MM.1S (cell line): Measurements from ENCODE around the gene PCDHB13.

Experiments
- DNase-seq: peaks from one replicate; pipeline ENCODE4 v3.0.0-alpha.2; 2015
- H2AFZ ChIP-seq: fragments of 300-600 bp; sonication (generic); 2 replicates; pipeline ENCODE4 v1.6.0; 2016; ENCODE audit warnings: antibody characterized with exemption, low read length
- H3F3A ChIP-seq: fragments of 300-600 bp; sonication (generic); 2 replicates; pipeline ENCODE4 v1.6.1; 2016; ENCODE audit warnings: mild to moderate bottlenecking, antibody characterized with exemption, low read length, moderate library complexity, mixed read lengths; ENCODE audit not compliant: insufficient read depth
- H3K27ac ChIP-seq: fragments of 300-600 bp; sonication (generic); 2 replicates; pipeline ENCODE4 v1.5.1; 2016; ENCODE audit warnings: mild to moderate bottlenecking, low read length
- H3K27me3 ChIP-seq: fragments of 300-600 bp; sonication (generic); replicated peaks from 2 replicates; pipeline ENCODE4 v1.6.0; 2016; ENCODE audit warnings: low read length; ENCODE audit not compliant: insufficient read depth
- H3K36me3 ChIP-seq: fragments of 300-600 bp; sonication (generic); replicated peaks from 2 replicates; pipeline ENCODE4 v1.6.1; 2016; ENCODE audit warnings: mild to moderate bottlenecking, low read length, mixed read lengths; ENCODE audit not compliant: insufficient read depth
- H3K4me1 ChIP-seq: fragments of 300-600 bp; sonication (generic); 2 replicates; pipeline ENCODE4 v1.6.1; 2016; ENCODE audit warnings: low read length, mixed read lengths
- H3K4me2 ChIP-seq: fragments of 300-600 bp; sonication (generic); 2 replicates; pipeline ENCODE4 v1.6.0; 2016; ENCODE audit warnings: low read depth, low read length
- H3K4me3 ChIP-seq: fragments of 300-600 bp; sonication (generic); 2 replicates; pipeline ENCODE4 v1.5.1; 2016; ENCODE audit warnings: low read length, mixed read lengths
- H3K79me2 ChIP-seq: fragments of 300-600 bp; sonication (generic); 2 replicates; pipeline ENCODE4 v1.6.1; 2016; ENCODE audit warnings: mixed run types, low read length, mixed read lengths
- H3K9ac ChIP-seq: fragments of 300-600 bp; sonication (generic); 2 replicates; pipeline ENCODE4 v1.6.1; 2016; ENCODE audit warnings: low read length, mixed read lengths
- H3K9me2 ChIP-seq: fragments of 300-600 bp; sonication (generic); replicated peaks from 2 replicates; pipeline ENCODE4 v1.6.1; 2016; ENCODE audit warnings: mild to moderate bottlenecking, low read length, mixed read lengths; ENCODE audit not compliant: insufficient read depth
- H3K9me3 ChIP-seq: fragments of 300-600 bp; sonication (generic); replicated peaks from 2 replicates; pipeline ENCODE4 v1.6.1; 2016; ENCODE audit warnings: mild to moderate bottlenecking, low read length, mixed read lengths; ENCODE audit not compliant: insufficient read depth
- H4K20me1 ChIP-seq: fragments of 300-600 bp; sonication (generic); 2 replicates; pipeline ENCODE4 v1.6.1; 2016; ENCODE audit warnings: mild to moderate bottlenecking, low read length, moderate library complexity, mixed read lengths; ENCODE audit not compliant: insufficient read depth
- CTCF ChIP-seq: fragments of 300-600 bp; sonication (generic); IDR thresholded peaks from 2 replicates; pipeline ENCODE4 v1.5.1; 2016; ENCODE audit warnings: antibody characterized with exemption, low read length, mixed read lengths
- EZH2 ChIP-seq: fragments of 300-600 bp; sonication (generic); optimal IDR thresholded peaks from 2 replicates; pipeline ENCODE3; 2017; ENCODE audit warnings: low read depth, mild to moderate bottlenecking, antibody characterized with exemption, low read length, mixed read lengths
- EZH2phosphoT487 ChIP-seq: fragments of 300-600 bp; sonication (generic); IDR thresholded peaks from 2 replicates; pipeline ENCODE4 v1.6.1; 2018; ENCODE audit warnings: antibody characterized with exemption, low read length

PCDHB13 gene

GRCh38 chr5:141261238-141261546 lies 47.5 kb downstream of the PCDHB13 start:
- TF ChIP-seq CTCF, result no peak
- no peak for TF ChIP-seq EZH2
- TF ChIP-seq EZH2phosphoT487, result no peak
- no peaks in the 10 kb centered on the region for H3K9me2 ChIP-seq
- H3K4me1 ChIP-seq, result no peaks in the 10 kb centered on the region
- H3F3A ChIP-seq, result no peaks in the 10 kb centered on the region
- peaks cover 4% of the 10 kb centered on the region for H3K9me3 ChIP-seq
- DNase-seq, result no peak
- no peaks in the 10 kb centered on the region for H4K20me1 ChIP-seq
- no peaks in the 10 kb centered on the region for H3K36me3 ChIP-seq
- no peak overlapping the region for H3K9ac ChIP-seq
- no peaks in the 10 kb centered on the region for H3K27me3 ChIP-seq
- H3K4me3 ChIP-seq, result no peak overlapping the region
- no peaks in the 10 kb centered on the region for H3K79me2 ChIP-seq
- H2AFZ ChIP-seq, result no peak overlapping the region
- H3K4me2 ChIP-seq, result no peak overlapping the region
- no peak overlapping the region for H3K27ac ChIP-seq
